ENCODE measurements around the gene NUAK1.

DNA sequence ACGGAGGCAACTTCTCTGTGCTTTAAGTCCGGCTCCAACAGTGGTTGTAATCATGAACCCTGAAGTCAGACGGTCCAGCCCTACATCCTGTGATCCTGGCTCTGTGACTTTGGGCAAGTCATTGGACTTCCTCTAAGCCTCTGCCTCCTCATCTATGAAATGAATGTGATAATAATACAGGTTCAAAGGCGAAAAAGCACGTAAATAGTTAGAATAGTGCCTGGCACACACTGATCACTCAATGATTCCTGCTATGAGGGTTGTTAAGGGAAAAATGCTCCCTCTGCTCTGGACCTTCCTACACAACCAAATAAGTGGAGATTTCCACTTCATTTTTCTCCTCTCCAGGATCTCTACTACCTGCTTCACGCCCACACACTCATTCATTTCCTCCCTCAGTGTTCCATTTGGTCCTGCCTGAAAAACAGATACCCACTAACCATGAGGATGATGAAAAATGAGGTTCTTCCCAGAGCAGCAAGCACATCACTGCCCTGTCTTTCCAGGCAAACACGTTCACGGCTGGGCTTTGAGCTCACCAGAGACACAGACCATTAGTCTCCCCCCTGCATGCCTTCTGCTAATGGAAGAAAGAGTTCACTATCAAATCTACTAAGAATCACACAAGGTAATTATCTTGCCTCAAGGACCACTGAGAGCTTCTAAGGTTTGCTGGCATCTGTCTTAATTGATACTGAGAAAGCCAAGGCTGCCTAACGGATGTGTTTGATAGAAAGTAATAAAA is 13.2 kb downstream of the NUAK1 start:
- TF ChIP-seq EZH2 (IDR thresholded peaks at IDR 0.05; ENCODE audit: low read depth): no peak
- TF ChIP-seq, protein P1, sequence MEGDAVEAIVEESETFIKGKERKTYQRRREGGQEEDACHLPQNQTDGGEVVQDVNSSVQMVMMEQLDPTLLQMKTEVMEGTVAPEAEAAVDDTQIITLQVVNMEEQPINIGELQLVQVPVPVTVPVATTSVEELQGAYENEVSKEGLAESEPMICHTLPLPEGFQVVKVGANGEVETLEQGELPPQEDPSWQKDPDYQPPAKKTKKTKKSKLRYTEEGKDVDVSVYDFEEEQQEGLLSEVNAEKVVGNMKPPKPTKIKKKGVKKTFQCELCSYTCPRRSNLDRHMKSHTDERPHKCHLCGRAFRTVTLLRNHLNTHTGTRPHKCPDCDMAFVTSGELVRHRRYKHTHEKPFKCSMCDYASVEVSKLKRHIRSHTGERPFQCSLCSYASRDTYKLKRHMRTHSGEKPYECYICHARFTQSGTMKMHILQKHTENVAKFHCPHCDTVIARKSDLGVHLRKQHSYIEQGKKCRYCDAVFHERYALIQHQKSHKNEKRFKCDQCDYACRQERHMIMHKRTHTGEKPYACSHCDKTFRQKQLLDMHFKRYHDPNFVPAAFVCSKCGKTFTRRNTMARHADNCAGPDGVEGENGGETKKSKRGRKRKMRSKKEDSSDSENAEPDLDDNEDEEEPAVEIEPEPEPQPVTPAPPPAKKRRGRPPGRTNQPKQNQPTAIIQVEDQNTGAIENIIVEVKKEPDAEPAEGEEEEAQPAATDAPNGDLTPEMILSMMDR (conservative IDR thresholded peaks at IDR 0.05): no peak
